DND-41 (cell line): Measurements from ENCODE around the gene PYGM.

Experiments
- EZH2 ChIP-seq: IDR thresholded peaks from 3 replicates; pipeline ENCODE4 v1.6.1; 2012; ENCODE audit warnings: borderline replicate concordance, low read depth, mild to moderate bottlenecking, moderate library complexity, low read length, inconsistent platforms; ENCODE audit not compliant: severe bottlenecking
- TF ChIP-seq, protein P1 (sequence below): IDR thresholded peaks from 2 replicates; pipeline ENCODE4 v1.5.1; 2012; ENCODE audit warnings: borderline replicate concordance, low read length, moderate library complexity, mild to moderate bottlenecking; ENCODE audit not compliant: poor library complexity, severe bottlenecking; ENCODE audit errors: extremely low read depth

- TF ChIP-seq, protein P1, sequence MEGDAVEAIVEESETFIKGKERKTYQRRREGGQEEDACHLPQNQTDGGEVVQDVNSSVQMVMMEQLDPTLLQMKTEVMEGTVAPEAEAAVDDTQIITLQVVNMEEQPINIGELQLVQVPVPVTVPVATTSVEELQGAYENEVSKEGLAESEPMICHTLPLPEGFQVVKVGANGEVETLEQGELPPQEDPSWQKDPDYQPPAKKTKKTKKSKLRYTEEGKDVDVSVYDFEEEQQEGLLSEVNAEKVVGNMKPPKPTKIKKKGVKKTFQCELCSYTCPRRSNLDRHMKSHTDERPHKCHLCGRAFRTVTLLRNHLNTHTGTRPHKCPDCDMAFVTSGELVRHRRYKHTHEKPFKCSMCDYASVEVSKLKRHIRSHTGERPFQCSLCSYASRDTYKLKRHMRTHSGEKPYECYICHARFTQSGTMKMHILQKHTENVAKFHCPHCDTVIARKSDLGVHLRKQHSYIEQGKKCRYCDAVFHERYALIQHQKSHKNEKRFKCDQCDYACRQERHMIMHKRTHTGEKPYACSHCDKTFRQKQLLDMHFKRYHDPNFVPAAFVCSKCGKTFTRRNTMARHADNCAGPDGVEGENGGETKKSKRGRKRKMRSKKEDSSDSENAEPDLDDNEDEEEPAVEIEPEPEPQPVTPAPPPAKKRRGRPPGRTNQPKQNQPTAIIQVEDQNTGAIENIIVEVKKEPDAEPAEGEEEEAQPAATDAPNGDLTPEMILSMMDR = no peak
- no peak for TF ChIP-seq EZH2
Observed at GRCh38 chr11:64793271-64794160, 33.7 kb upstream of the PYGM start.
